HCT116 (cell line): ENCODE measurements around the gene GRIK4. TPM values are rescaled to one million over a fixed set of nuclear protein-coding genes. Genes with fewer than 3 reads are reported as not detected.
A peak's percentile ranks its signal among the peaks of the same experiment; 100 is the strongest.

ENCODE experiments used
- ATAC-seq: fragments of 200-7000 bp; cut with Tn5 transposase; 2 replicates; pipeline ENCODE4 v1.9.1; 2020; ENCODE audit warnings: mild to moderate bottlenecking, moderate library complexity
- BruUV-seq: library from RNA; stranded (reverse); fragments of 400-500 nt; replicated peaks from 2 replicates; lab custom pipeline; 2021; lab: Mats Ljungman, UMichigan
- CTCF ChIA-PET: fragments of 300-600 bp; sonication (Branson Sonifier 250); formaldehyde crosslinking; loops from one replicate; lab custom pipeline; 2021; ENCODE audit warnings: antibody characterized with exemption; lab: Charles Lee
- POLR2A ChIA-PET: fragments of 300-600, 350-600 bp; sonication (Branson Sonifier 250); formaldehyde crosslinking; loops from one replicate; lab custom pipeline; 2021; ENCODE audit warnings: antibody characterized with exemption; lab: Charles Lee
- RAD21 ChIA-PET, 2 experiments: fragments of 300-600 bp; sonication (Branson Sonifier 250); formaldehyde crosslinking; loops; one replicate each; lab custom pipeline; 2023; ENCODE audit warnings: low total read pairs in 2 of 2; ENCODE audit not compliant: uncharacterized antibody in 2 of 2, unreplicated experiment in 2 of 2, low non-redundant PET in 1 of 2; lab: Charles Lee
- DNase-seq: peaks from one replicate; pipeline ENCODE4 v3.0.0-alpha.2; 2010; ENCODE audit warnings: low read depth, low spot score
- H2AFZ ChIP-seq: fragments of 200-600 bp; shearing (Covaris generic), sonication (generic); 2 replicates; pipeline ENCODE4 v1.6.1; 2017; ENCODE audit warnings: low read depth, mixed run types, mixed read lengths, antibody characterized with exemption, low read length; ENCODE audit not compliant: poor library complexity, severe bottlenecking
- H3K27ac ChIP-seq: 2 replicates; pipeline ENCODE4 v1.5.1; 2012; ENCODE audit warnings: low read depth, low read length
- H3K27me3 ChIP-seq: fragments of 200-600 bp; sonication (generic); 2 replicates; pipeline ENCODE4 v1.6.1; 2016; ENCODE audit warnings: mixed run types, low read length, mixed read lengths; ENCODE audit not compliant: insufficient read depth
- H3K36me3 ChIP-seq, 2 experiments: fragments of 200-500 bp in 1 of 2; fragments of 200-600 bp in 1 of 2; sonication (Bioruptor generic) in 1 of 2; sonication (generic) in 1 of 2; 2 replicates each; pipeline versions ENCODE4 v1.5.1 to v1.6.1; 2014 to 2016; ENCODE audit warnings: low read length in 2 of 2, inconsistent platforms in 1 of 2, mixed read lengths in 1 of 2, mixed run types in 1 of 2; ENCODE audit not compliant: insufficient read depth in 2 of 2, control insufficient read depth in 1 of 2
- H3K4me1 ChIP-seq, 2 experiments: fragments of 200-600 bp in 1 of 2; sonication (generic) in 1 of 2; 2 replicates each; pipeline versions ENCODE4 v1.5.1 to v1.6.1; 2012 to 2017; ENCODE audit warnings: low read length in 2 of 2, inconsistent platforms in 1 of 2, mild to moderate bottlenecking in 1 of 2, mixed read lengths in 1 of 2, mixed run types in 1 of 2, moderate library complexity in 1 of 2; ENCODE audit not compliant: insufficient read depth in 2 of 2, control insufficient read depth in 1 of 2
- H3K4me2 ChIP-seq: fragments of 200-600 bp; sonication (generic); 2 replicates; pipeline ENCODE4 v1.6.1; 2017; ENCODE audit warnings: mixed run types, low read length, mixed read lengths
- H3K4me3 ChIP-seq, 2 experiments: fragments of 200-600 bp in 1 of 2; sonication (generic) in 1 of 2; replicated peaks in 1 of 2; 2 replicates each; pipeline ENCODE4 v1.5.1; 2011 to 2016; ENCODE audit warnings: low read length in 2 of 2, control low read depth in 1 of 2, low read depth in 1 of 2, mild to moderate bottlenecking in 1 of 2, mixed read lengths in 1 of 2, mixed run types in 1 of 2
- H3K79me2 ChIP-seq: fragments of 200-600 bp; sonication (generic); 2 replicates; pipeline ENCODE4 v1.6.1; 2017; ENCODE audit warnings: mild to moderate bottlenecking, mixed run types, low read length, moderate library complexity, mixed read lengths; ENCODE audit not compliant: insufficient read depth
- H3K9ac ChIP-seq: fragments of 200-600 bp; sonication (generic); 2 replicates; pipeline ENCODE4 v1.6.1; 2016; ENCODE audit warnings: low read length, mixed read lengths
- H3K9me2 ChIP-seq: fragments of 200-600 bp; sonication (generic), shearing (Covaris generic); 2 replicates; pipeline ENCODE4 v1.6.1; 2017; ENCODE audit warnings: mixed run types, mild to moderate bottlenecking, moderate library complexity; ENCODE audit not compliant: insufficient read depth
- H3K9me3 ChIP-seq, 2 experiments: fragments of 200-500 bp in 1 of 2; fragments of 200-600 bp in 1 of 2; sonication (Bioruptor generic) in 1 of 2; sonication (generic) in 1 of 2; 2 replicates each; pipeline ENCODE4 v1.6.1; 2014 to 2017; ENCODE audit warnings: low read length in 2 of 2, mixed read lengths in 2 of 2, inconsistent platforms in 1 of 2, low read depth in 1 of 2, mild to moderate bottlenecking in 1 of 2, mixed run types in 1 of 2, moderate library complexity in 1 of 2; ENCODE audit not compliant: control insufficient read depth in 1 of 2, insufficient read depth in 1 of 2
- H4K20me1 ChIP-seq: fragments of 200-600 bp; sonication (generic), shearing (Covaris generic); 2 replicates; pipeline ENCODE4 v1.6.1; 2017; ENCODE audit warnings: mixed run types, mild to moderate bottlenecking, moderate library complexity; ENCODE audit not compliant: insufficient read depth
- EGR1 ChIP-seq: IDR thresholded peaks from 2 replicates; pipeline ENCODE4 v1.6.1; 2012; ENCODE audit warnings: low read depth
- ELF1 ChIP-seq: IDR thresholded peaks from 2 replicates; pipeline ENCODE4 v1.6.1; 2012; ENCODE audit warnings: low read depth, borderline replicate concordance
- EZH2 ChIP-seq: fragments of 200-600 bp; sonication (generic); IDR thresholded peaks from 2 replicates; pipeline ENCODE4 v1.6.1; 2017; ENCODE audit warnings: antibody characterized with exemption, mixed run types
- JUND ChIP-seq: IDR thresholded peaks from 2 replicates; pipeline ENCODE4 v1.6.1; 2012
- MAX ChIP-seq: IDR thresholded peaks from 2 replicates; pipeline ENCODE4 v1.6.1; 2012
- POLR2A ChIP-seq: IDR thresholded peaks from 2 replicates; pipeline ENCODE4 v1.7.0; 2011; ENCODE audit warnings: borderline replicate concordance; ENCODE audit not compliant: insufficient read depth, insufficient read length; ENCODE audit errors: extremely low read depth
- POLR2AphosphoS5 ChIP-seq: IDR thresholded peaks from 2 replicates; pipeline ENCODE4 v1.6.1; 2011; ENCODE audit warnings: mild to moderate bottlenecking, low read depth, low read length, moderate library complexity
- RAD21 ChIP-seq: IDR thresholded peaks from 2 replicates; pipeline ENCODE4 v1.6.1; 2012; ENCODE audit warnings: low read depth, mild to moderate bottlenecking
- REST ChIP-seq: IDR thresholded peaks from 2 replicates; pipeline ENCODE4 v1.6.1; 2012; ENCODE audit warnings: low read depth
- SP1 ChIP-seq: IDR thresholded peaks from 2 replicates; pipeline ENCODE4 v1.6.1; 2012; ENCODE audit warnings: low read depth
- SRF ChIP-seq: IDR thresholded peaks from 2 replicates; pipeline ENCODE4 v1.6.1; 2012; ENCODE audit warnings: low read depth
- TCF7L2 ChIP-seq: IDR thresholded peaks from 2 replicates; pipeline ENCODE4 v1.7.0; 2011; ENCODE audit warnings: borderline replicate concordance, inconsistent platforms; ENCODE audit not compliant: insufficient read depth, insufficient read length; ENCODE audit errors: extremely low read depth
- YY1 ChIP-seq: IDR thresholded peaks from 2 replicates; pipeline ENCODE4 v1.6.1; 2011; ENCODE audit warnings: low read length, low read depth, moderate library complexity, mild to moderate bottlenecking; ENCODE audit not compliant: insufficient replicate concordance; ENCODE audit errors: extremely low read depth
- ZBTB33 ChIP-seq: IDR thresholded peaks from 2 replicates; pipeline ENCODE4 v1.6.1; 2011; ENCODE audit warnings: mild to moderate bottlenecking, low read length, moderate library complexity; ENCODE audit not compliant: insufficient replicate concordance; ENCODE audit errors: extremely low read depth
- intact Hi-C: fragments of 100-400 bp; cut with micrococcal nuclease; formaldehyde crosslinking; loops from 2 replicates; pipeline ENCODE4 v1.10.0; 2022
- total RNA-seq: library from RNA; stranded (reverse); gene quantifications from one replicate; pipeline ENCODE4 v1.2.1, GENCODE V29; 2021; ENCODE audit not compliant: unreplicated experiment

Gene GRIK4
- total RNA-seq, 1 experiment from 2014 or later, result 0.52 TPM

GRCh38 chr11:120515186-120515723 lies 3.7 kb downstream of the GRIK4 start (continued):
- no peak for TF ChIP-seq EZH2
- TF ChIP-seq POLR2AphosphoS5, result no peak
- TF ChIP-seq EGR1, result no peak
- TF ChIP-seq JUND, result no peak
- TF ChIP-seq ZBTB33, result no peak

GRCh38 chr11:120516461-120517389 lies 5.2 kb downstream of the GRIK4 start:
- H3K9me3 ChIP-seq, result no peaks in the 10 kb centered on the region
- no TSS peak for BruUV-seq
- no peak overlapping the region for H3K27ac ChIP-seq
- no peak overlapping the region for H2AFZ ChIP-seq
- H3K27me3 ChIP-seq, result no peaks in the 10 kb centered on the region
- DNase-seq (no peak), ATAC-seq (no peak)
- POLR2A ChIA-PET, result no interaction called here
- no peak overlapping the region for H3K4me3 ChIP-seq
- CTCF ChIA-PET, result no interaction called here
- peaks cover 11 to 12% of the 10 kb centered on the region in 2 experiments; a peak in 3 of 4 replicates for H3K4me1 ChIP-seq
- H3K79me2 ChIP-seq, result no peaks in the 10 kb centered on the region
- H3K9ac ChIP-seq, result no peak overlapping the region
- no peaks in the 10 kb centered on the region for H3K36me3 ChIP-seq
- H3K9me2 ChIP-seq, result no peaks in the 10 kb centered on the region
- intact Hi-C loops, result no loop called here
- H3K4me2 ChIP-seq, result peak overlapping the region; percentile 39
- H4K20me1 ChIP-seq, result no peaks in the 10 kb centered on the region
- RAD21 ChIA-PET, result no interaction called here
- TF ChIP-seq REST, result no peak
- TF ChIP-seq RAD21, result no peak
- no peak for TF ChIP-seq ZBTB33
- no peak for TF ChIP-seq YY1
- TF ChIP-seq SRF, result no peak
- TF ChIP-seq MAX, result no peak
- TF ChIP-seq ELF1, result no peak
- TF ChIP-seq TCF7L2, result no peak
- TF ChIP-seq EGR1, result no peak
- no peak for TF ChIP-seq SP1
- no peak for TF ChIP-seq POLR2A
